Omental fat pad (tissue), 4 donors: ENCODE data around the gene ARFGEF3. TPM values are rescaled to one million over a fixed set of nuclear protein-coding genes. Genes with fewer than 3 reads are reported as not detected.
"Not testable (repeated sequence)": the region's sequence is repeated elsewhere in the genome, so short reads cannot be mapped to it uniquely, and the experiment has no call there.

Experiments used
- ATAC-seq: fragments of 150-250 bp; one replicate; pipeline ENCODE4 v1.9.1; 2016; ENCODE audit warnings: mild to moderate bottlenecking, moderate library complexity; ENCODE audit not compliant: low FRiP score
- DNase-seq: peaks from one replicate; pipeline ENCODE4 v3.0.0-alpha.2; 2019; ENCODE audit warnings: low spot score
- total RNA-seq, 4 donors: library from RNA; depleted of rRNA; stranded (reverse); fragments of >200 nt; gene quantifications; one replicate each; pipeline ENCODE4 v1.1.0, GENCODE V29; 2016
- TF ChIP-seq, protein P1 (sequence below), 3 donors: fragments of 450-650 bp; IDR thresholded peaks; one replicate each; pipeline ENCODE4 v1.5.1; 2016 to 2017; ENCODE audit warnings: antibody characterized with exemption in 3 of 3, mild to moderate bottlenecking in 3 of 3, moderate library complexity in 2 of 3

Gene ARFGEF3
- total RNA-seq, 4 donors from 2014 or later, result 4.3 to 12.7 (median 6.8) TPM

DNA sequence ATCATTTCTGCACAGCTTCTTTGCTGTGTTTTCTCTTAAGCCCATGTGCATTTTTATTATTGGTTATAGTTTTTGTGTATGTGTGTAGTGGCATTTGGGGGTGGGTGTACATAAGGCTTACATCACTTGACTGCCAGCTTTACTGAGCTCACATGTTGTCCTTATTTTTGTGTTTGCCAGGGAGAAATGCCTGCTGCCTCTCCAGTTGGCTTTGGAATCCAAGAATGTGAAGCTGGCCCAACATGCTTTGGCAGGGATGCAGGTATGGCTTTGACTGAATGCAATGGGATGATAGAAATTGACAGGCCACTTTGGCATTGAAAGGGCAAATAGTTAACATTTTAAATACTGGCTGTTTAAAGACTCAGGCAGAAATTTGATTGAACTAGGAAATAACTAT is 45.1 kb downstream of the ARFGEF3 start:
- no peak for DNase-seq
- no peak for ATAC-seq
- TF ChIP-seq, protein P1, sequence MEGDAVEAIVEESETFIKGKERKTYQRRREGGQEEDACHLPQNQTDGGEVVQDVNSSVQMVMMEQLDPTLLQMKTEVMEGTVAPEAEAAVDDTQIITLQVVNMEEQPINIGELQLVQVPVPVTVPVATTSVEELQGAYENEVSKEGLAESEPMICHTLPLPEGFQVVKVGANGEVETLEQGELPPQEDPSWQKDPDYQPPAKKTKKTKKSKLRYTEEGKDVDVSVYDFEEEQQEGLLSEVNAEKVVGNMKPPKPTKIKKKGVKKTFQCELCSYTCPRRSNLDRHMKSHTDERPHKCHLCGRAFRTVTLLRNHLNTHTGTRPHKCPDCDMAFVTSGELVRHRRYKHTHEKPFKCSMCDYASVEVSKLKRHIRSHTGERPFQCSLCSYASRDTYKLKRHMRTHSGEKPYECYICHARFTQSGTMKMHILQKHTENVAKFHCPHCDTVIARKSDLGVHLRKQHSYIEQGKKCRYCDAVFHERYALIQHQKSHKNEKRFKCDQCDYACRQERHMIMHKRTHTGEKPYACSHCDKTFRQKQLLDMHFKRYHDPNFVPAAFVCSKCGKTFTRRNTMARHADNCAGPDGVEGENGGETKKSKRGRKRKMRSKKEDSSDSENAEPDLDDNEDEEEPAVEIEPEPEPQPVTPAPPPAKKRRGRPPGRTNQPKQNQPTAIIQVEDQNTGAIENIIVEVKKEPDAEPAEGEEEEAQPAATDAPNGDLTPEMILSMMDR (IDR thresholded peaks at IDR 0.05), result no peak

DNA sequence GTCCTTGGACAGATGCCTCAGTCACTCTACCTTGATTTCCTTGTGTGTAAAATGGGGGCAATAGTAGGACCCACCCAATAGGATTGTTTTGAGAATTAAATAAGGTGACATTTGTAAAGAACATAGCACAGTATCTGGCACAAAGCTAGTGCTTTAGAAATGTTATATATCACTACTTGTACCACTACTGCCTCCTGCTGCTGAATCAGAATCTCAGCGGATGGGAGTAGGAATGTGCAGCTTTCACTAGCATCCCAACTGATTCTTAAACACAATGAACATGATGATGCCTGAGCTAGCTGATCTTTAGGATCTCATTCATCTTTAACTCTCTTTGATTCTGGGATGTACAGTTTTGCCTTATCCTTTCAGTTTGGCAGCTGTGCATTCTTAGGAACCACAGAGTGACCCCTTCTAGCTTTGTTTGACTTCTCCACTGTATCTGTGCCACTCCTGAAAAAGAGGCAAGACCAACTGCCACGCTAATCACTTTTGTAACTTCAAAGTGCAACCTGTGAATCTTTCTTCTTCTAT is 49.4 kb downstream of the ARFGEF3 start:
- TF ChIP-seq, protein P1 (IDR thresholded peaks at IDR 0.05), result no peak
- no peak for ATAC-seq
- DNase-seq, result no peak

DNA sequence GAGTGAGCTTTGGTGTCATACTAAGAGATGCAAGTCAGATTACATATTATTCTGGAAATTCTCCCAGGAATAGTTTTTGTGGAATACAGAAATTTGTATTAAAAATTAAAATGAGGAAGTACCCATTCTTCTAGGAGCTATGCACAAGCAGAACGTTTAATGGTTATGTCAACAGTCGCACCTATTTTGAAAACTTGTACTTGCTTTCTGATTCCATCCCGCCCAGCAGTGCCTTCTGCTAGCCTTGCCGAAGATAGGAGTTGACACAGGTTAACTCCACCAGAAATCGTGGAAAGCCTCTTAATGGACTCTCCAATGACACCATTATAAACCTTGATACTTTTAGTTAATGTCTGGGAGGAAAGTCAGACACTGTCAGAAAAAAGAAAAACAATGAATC is 49.9 kb downstream of the ARFGEF3 start:
- TF ChIP-seq, protein P1 (IDR thresholded peaks at IDR 0.05), result no peak
- ATAC-seq (no peak), DNase-seq (no peak)

DNA sequence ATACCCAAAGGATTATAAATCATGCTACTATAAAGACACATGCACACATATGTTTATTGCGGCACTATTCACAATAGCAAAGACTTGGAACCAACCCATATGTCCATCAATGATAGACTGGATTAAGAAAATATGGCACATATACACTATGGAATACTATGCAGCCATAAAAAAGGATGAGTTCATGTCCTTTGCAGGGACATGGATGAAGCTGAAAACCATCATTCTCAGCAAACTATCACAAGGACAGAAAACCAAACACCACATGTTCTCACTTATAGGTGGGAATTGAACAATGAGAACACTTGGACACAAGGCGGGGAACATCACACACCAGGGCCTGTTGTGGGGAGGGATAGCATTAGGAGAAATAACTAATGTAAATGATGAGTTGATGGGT is 50.8 kb downstream of the ARFGEF3 start:
- not testable (repeated sequence) for DNase-seq, ATAC-seq

DNA sequence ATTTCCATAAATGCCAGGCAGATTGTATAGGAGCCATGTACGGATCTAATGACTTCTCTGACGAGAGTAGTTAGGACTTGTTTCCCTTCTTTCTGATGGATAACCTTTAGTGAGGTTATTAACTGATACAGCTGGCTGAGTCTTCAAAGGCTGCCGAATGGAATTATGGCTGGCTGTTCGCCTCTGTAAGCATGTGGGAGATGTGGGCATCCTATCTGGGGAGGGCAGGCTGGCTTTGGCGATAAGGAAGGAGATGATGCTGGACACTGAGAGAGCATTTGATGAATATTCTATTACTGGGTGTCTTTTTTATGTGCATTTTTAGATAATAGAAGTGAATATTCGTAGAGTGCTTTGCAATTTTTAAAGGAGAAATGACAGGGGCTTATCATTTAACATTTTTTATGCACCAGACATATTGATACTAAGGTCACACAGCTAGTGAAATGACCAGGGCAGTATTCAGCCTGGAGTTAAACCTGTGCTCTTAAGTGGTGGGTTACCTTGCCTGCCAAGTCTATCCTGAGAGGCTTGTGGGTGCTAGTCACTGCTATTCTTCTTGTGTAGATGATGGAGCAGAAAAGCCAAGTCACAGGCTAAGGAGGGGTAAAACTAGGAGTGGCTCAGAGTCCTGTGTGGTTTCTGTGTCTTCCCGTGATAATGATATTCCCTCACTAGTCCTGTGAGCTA is 53.5 kb downstream of the ARFGEF3 start:
- DNase-seq (no peak), ATAC-seq (no peak)
- TF ChIP-seq, protein P1 (IDR thresholded peaks at IDR 0.05), result no peak

DNA sequence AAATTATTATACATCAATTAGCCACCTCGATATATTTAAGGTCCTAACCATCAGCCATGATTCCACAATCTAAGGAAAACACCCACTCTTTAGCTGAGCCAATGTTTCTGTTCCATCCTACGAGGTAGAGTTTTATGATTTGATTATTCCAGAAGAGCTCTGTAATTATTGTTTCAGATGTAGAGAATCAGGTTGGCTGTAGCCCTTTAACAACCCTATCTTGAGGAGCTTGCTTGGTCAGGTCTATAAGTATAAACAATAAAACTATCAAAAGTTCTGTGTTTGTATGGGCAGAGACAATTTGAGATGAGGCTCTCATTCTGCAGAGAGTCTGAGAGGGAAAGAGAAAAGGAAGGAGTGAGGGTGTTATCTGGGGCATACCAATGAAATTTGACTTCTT is 56.7 kb downstream of the ARFGEF3 start, which contains the start of gene PBOV1:
Gene PBOV1 (minus strand): TSS at position 43 of the 400 bp plus-strand sequence. CDS start 96 bp downstream, outside the sequence.
- TF ChIP-seq, protein P1 (IDR thresholded peaks at IDR 0.05), result no peak
- ATAC-seq, result no peak
- no peak for DNase-seq

DNA sequence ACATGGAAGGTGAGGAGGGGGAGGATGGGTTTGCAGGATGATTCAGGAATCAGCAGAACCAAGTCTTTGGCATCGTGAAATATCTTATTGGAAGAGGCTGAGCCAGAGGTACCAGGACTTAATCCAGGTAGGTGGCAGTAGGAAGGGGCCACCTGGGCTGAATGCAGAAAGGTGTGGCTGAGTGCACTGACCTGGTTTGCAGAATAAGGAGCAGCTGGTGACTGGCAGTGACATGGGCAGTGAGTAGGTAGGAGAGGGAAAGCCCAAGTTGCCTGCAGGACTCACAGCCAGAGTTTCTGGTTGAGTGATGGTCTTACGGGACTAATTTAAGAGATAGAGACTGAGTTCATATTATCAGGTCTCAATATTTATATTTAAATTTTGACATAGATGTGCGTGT is 57.7 kb downstream of the ARFGEF3 start:
- DNase-seq, result no peak
- TF ChIP-seq, protein P1 (IDR thresholded peaks at IDR 0.05), result no peak
- no peak for ATAC-seq
